Cardiac muscle cell (in vitro differentiated cells and primary cell): ENCODE data around the gene MEAF6. TPM values are rescaled to one million over a fixed set of nuclear protein-coding genes. Genes with fewer than 3 reads are reported as not detected.

Source experiments
- polyA plus RNA-seq: library from polyadenylated mRNA; unstranded; fragments of >200 nt; fragmentation: Nextera tagmentation; extraction: Ambion mirVana; gene quantifications from 2 replicates; pipeline ENCODE4 v1.2.1, GENCODE V29; 2016
- total RNA-seq: library from RNA; depleted of rRNA; stranded (reverse); fragments of >200 nt; gene quantifications from 2 replicates; pipeline ENCODE4 v1.2.3, GENCODE V29; 2016

MEAF6 gene
- total and polyA plus RNA-seq, 2 experiments from 2014 or later, result 68.2 to 138 TPM

Other genes starting within 250 kb of the MEAF6 start
- gene ZC3H12A, start 40.2 kb downstream of the MEAF6 start, total RNA-seq, result 8.8 and 14.0 TPM in 2 replicates
- gene ZC3H12A, start 40.2 kb downstream of the MEAF6 start, polyA plus RNA-seq, result 5.2 and 10.1 TPM in 2 replicates
- 12.8 and 18.4 TPM in 2 replicates for gene SNIP1, start 39.5 kb upstream of the MEAF6 start, total RNA-seq
- gene SNIP1, start 39.5 kb upstream of the MEAF6 start, polyA plus RNA-seq, result 6.1 and 6.6 TPM in 2 replicates
- gene DNALI1, start 42.2 kb upstream of the MEAF6 start, total RNA-seq, result 28.7 and 43.2 TPM in 2 replicates
- 17.8 and 23.5 TPM in 2 replicates for gene DNALI1, start 42.2 kb upstream of the MEAF6 start, polyA plus RNA-seq
- gene GNL2, start 81.2 kb upstream of the MEAF6 start, total RNA-seq, result 26.4 and 38.6 TPM in 2 replicates
- gene GNL2, start 81.2 kb upstream of the MEAF6 start, polyA plus RNA-seq, result 55.9 and 78.3 TPM in 2 replicates
- gene RSPO1, start 120.1 kb upstream of the MEAF6 start, total RNA-seq, result 0.71 and 1.1 TPM in 2 replicates
- 0.11 and 1.0 TPM in 2 replicates for gene RSPO1, start 120.1 kb upstream of the MEAF6 start, polyA plus RNA-seq
- gene CDCA8, start 177.8 kb upstream of the MEAF6 start, total RNA-seq, result 4.4 and 30.8 TPM in 2 replicates
- gene CDCA8, start 177.8 kb upstream of the MEAF6 start, polyA plus RNA-seq, result 7.0 and 41.8 TPM in 2 replicates